SK-N-SH treated with all-trans-retinoic acid at 6 μM for 48 hours (cell line): ENCODE results near the gene ATG10.

Source experiments
- ARNTL ChIP-seq: fragments of 450-650 bp; formaldehyde crosslinking; IDR thresholded peaks from 2 replicates; pipeline ENCODE4 v1.5.0; 2020; ENCODE audit warnings: low read depth, mild to moderate bottlenecking, moderate library complexity, borderline replicate concordance
- GLIS3 ChIP-seq: fragments of 250-450 bp; sonication (Bioruptor Pico); IDR thresholded peaks from 2 replicates; pipeline ENCODE4 v1.5.0; 2020; ENCODE audit warnings: mild to moderate bottlenecking, moderate library complexity
- OSR1 ChIP-seq: fragments of 250-450 bp; sonication (Bioruptor Pico); IDR thresholded peaks from 2 replicates; pipeline ENCODE4 v1.8.0; 2022; ENCODE audit warnings: moderate library complexity, mild to moderate bottlenecking, inconsistent platforms
- PPARA ChIP-seq: fragments of 250-450 bp; sonication (Bioruptor Pico); IDR thresholded peaks from 2 replicates; pipeline ENCODE4 v1.5.0; 2020; ENCODE audit warnings: mild to moderate bottlenecking, borderline replicate concordance
- TCF4 ChIP-seq: fragments of 250-450 bp; sonication (Bioruptor Pico); IDR thresholded peaks from 2 replicates; pipeline ENCODE4 v1.8.0; 2021; ENCODE audit warnings: mild to moderate bottlenecking, moderate library complexity, borderline replicate concordance
- ZFP3 ChIP-seq: fragments of 250-450 bp; sonication (Bioruptor Pico); IDR thresholded peaks from 2 replicates; pipeline ENCODE4 v1.5.0; 2020; ENCODE audit warnings: mild to moderate bottlenecking, moderate library complexity
- ZNF565 ChIP-seq: fragments of 450-650 bp; formaldehyde crosslinking; conservative IDR thresholded peaks from 2 replicates; pipeline ENCODE4 v1.5.0; 2020; ENCODE audit warnings: low read depth, mild to moderate bottlenecking, moderate library complexity
- TF ChIP-seq, protein P1 (sequence below): fragments of 250-450 bp; sonication (Bioruptor Pico); IDR thresholded peaks from 2 replicates; pipeline ENCODE4 v1.5.1; 2020; ENCODE audit warnings: low read depth, mild to moderate bottlenecking, moderate library complexity
- TF ChIP-seq, protein P2 (sequence below): fragments of 250-450 bp; sonication (Bioruptor Pico); IDR thresholded peaks from 2 replicates; pipeline ENCODE4 v1.5.0; 2020; ENCODE audit warnings: mild to moderate bottlenecking, moderate library complexity
- TF ChIP-seq, protein P3 (sequence below): fragments of 250-450 bp; sonication (Bioruptor Pico); IDR thresholded peaks from 2 replicates; pipeline ENCODE4 v1.8.0; 2020; ENCODE audit warnings: mild to moderate bottlenecking, moderate library complexity, borderline replicate concordance

DNA sequence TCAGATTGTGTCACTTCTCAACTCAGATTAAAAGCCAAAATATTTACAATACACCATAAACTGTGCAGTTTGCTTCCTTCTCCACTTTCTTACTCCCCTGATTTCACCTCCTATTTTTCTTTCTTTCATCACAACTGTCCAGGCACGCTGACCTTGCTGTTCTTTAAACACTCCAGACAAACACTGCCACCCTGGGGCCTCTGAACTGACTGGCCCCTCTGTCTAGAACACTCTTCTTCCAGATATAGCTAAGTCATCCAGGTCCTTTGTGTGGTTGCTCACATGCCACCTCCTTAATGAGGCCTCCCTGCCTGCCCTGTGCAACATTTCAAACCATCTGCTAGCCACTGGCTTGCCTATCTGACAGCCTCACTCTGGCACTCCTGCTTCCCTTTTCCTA lies 46.6 kb downstream of the ATG10 start:
- TF ChIP-seq ZNF565 (CRISPR knock-in tag) (no peak), PPARA (CRISPR knock-in tag) (no peak), ARNTL (no peak), OSR1 (CRISPR knock-in tag) (no peak), ZFP3 (CRISPR knock-in tag) (no peak), TCF4 (CRISPR knock-in tag) (no peak), GLIS3 (CRISPR knock-in tag) (no peak)
- TF ChIP-seq, protein P1, sequence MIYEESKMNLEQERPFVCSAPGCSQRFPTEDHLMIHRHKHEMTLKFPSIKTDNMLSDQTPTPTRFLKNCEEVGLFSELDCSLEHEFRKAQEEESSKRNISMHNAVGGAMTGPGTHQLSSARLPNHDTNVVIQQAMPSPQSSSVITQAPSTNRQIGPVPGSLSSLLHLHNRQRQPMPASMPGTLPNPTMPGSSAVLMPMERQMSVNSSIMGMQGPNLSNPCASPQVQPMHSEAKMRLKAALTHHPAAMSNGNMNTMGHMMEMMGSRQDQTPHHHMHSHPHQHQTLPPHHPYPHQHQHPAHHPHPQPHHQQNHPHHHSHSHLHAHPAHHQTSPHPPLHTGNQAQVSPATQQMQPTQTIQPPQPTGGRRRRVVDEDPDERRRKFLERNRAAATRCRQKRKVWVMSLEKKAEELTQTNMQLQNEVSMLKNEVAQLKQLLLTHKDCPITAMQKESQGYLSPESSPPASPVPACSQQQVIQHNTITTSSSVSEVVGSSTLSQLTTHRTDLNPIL (CRISPR knock-in tag), result no peak
- TF ChIP-seq, protein P2, sequence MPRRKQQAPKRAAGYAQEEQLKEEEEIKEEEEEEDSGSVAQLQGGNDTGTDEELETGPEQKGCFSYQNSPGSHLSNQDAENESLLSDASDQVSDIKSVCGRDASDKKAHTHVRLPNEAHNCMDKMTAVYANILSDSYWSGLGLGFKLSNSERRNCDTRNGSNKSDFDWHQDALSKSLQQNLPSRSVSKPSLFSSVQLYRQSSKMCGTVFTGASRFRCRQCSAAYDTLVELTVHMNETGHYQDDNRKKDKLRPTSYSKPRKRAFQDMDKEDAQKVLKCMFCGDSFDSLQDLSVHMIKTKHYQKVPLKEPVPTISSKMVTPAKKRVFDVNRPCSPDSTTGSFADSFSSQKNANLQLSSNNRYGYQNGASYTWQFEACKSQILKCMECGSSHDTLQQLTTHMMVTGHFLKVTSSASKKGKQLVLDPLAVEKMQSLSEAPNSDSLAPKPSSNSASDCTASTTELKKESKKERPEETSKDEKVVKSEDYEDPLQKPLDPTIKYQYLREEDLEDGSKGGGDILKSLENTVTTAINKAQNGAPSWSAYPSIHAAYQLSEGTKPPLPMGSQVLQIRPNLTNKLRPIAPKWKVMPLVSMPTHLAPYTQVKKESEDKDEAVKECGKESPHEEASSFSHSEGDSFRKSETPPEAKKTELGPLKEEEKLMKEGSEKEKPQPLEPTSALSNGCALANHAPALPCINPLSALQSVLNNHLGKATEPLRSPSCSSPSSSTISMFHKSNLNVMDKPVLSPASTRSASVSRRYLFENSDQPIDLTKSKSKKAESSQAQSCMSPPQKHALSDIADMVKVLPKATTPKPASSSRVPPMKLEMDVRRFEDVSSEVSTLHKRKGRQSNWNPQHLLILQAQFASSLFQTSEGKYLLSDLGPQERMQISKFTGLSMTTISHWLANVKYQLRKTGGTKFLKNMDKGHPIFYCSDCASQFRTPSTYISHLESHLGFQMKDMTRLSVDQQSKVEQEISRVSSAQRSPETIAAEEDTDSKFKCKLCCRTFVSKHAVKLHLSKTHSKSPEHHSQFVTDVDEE, result no peak
- TF ChIP-seq, protein P3, sequence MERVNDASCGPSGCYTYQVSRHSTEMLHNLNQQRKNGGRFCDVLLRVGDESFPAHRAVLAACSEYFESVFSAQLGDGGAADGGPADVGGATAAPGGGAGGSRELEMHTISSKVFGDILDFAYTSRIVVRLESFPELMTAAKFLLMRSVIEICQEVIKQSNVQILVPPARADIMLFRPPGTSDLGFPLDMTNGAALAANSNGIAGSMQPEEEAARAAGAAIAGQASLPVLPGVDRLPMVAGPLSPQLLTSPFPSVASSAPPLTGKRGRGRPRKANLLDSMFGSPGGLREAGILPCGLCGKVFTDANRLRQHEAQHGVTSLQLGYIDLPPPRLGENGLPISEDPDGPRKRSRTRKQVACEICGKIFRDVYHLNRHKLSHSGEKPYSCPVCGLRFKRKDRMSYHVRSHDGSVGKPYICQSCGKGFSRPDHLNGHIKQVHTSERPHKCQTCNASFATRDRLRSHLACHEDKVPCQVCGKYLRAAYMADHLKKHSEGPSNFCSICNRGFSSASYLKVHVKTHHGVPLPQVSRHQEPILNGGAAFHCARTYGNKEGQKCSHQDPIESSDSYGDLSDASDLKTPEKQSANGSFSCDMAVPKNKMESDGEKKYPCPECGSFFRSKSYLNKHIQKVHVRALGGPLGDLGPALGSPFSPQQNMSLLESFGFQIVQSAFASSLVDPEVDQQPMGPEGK, result no peak
